SK-N-MC (cell line): ENCODE measurements around the gene DUSP2.

Experiments
- EZH2 ChIP-seq: fragments of 200-600 bp; sonication (generic); IDR thresholded peaks from one replicate; pipeline ENCODE4 v1.6.1; 2017; ENCODE audit warnings: antibody characterized with exemption
- FOXP2 ChIP-seq: optimal IDR thresholded peaks from 2 replicates; pipeline ENCODE3; 2011; ENCODE audit warnings: mild to moderate bottlenecking, moderate library complexity; ENCODE audit not compliant: insufficient read depth; ENCODE audit errors: extremely low read length, control extremely low read depth
- POLR2AphosphoS5 ChIP-seq: IDR thresholded peaks from 2 replicates; pipeline ENCODE4 v1.6.1; 2012; ENCODE audit warnings: mild to moderate bottlenecking, low read depth, low read length, borderline replicate concordance

GRCh38 chr2:96111823-96112500 is 33.3 kb downstream of the DUSP2 start:
- TF ChIP-seq POLR2AphosphoS5 (no peak), EZH2 (no peak), FOXP2 (no peak)
